K562 (cell line): ENCODE data around the gene PARS2. TPM values are rescaled to one million over a fixed set of nuclear protein-coding genes. Genes with fewer than 3 reads are reported as not detected.

Source experiments
- CREB5 ChIP-seq: fragments of 250-450 bp; sonication (Bioruptor Pico); IDR thresholded peaks from 2 replicates; pipeline ENCODE4 v1.5.0; 2020; ENCODE audit warnings: mild to moderate bottlenecking
- CSDE1 ChIP-seq, 2 experiments: fragments of 450-650 bp; IDR thresholded peaks; 2 replicates each; pipeline ENCODE4 v1.6.1; 2016; ENCODE audit warnings: mild to moderate bottlenecking in 1 of 2
- HDAC2 ChIP-seq: fragments of 450-650 bp; IDR thresholded peaks from 2 replicates; pipeline ENCODE4 v1.6.1; 2016; ENCODE audit warnings: mild to moderate bottlenecking
- KDM5B ChIP-seq: fragments of 200-600 bp; sonication (generic); IDR thresholded peaks from 2 replicates; pipeline ENCODE4 v1.6.1; 2012; ENCODE audit warnings: low read depth, mild to moderate bottlenecking, moderate library complexity, low read length, control low read depth, inconsistent platforms; ENCODE audit not compliant: insufficient replicate concordance
- MGA ChIP-seq: fragments of 450-650 bp; IDR thresholded peaks from 2 replicates; pipeline ENCODE4 v1.6.1; 2016; ENCODE audit warnings: mild to moderate bottlenecking, moderate library complexity
- SUPT5H ChIP-seq: fragments of 450-650 bp; IDR thresholded peaks from 2 replicates; pipeline ENCODE4 v1.6.1; 2016
- TEAD1 ChIP-seq, 2 experiments: fragments of 450-650 bp in 1 of 2; sonication (generic) in 1 of 2; formaldehyde crosslinking; IDR thresholded peaks; 2 replicates each; pipeline versions ENCODE4 v1.4.0 to v1.8.0; 2020 to 2022; ENCODE audit warnings: mild to moderate bottlenecking in 2 of 2, missing genetic modification reagents in 1 of 2
- polyA plus RNA-seq, 8 experiments: library from polyadenylated mRNA; depleted of rRNA in 4 of 8; stranded (reverse) in 5 of 8; unstranded in 3 of 8; fragments of >200 nt; fragmentation: Nextera tagmentation in 2 of 8; fragmentation: Illumina TruSeq in 1 of 8; extraction: Ambion mirVana in 2 of 8; extraction: Trizol in 1 of 8; gene quantifications; 2 replicates each; pipeline versions ENCODE4 v1.2.1 to v1.2.3, GENCODE V29; 2011 to 2014; ENCODE audit warnings: inconsistent platforms in 1 of 8, missing spikeins in 1 of 8
- total RNA-seq, 7 experiments: library from RNA; depleted of rRNA in 6 of 7; stranded (reverse); fragments of >200 nt in 6 of 7; fragmentation: Illumina TruSeq in 2 of 7; extraction: Trizol in 2 of 7; gene quantifications; 2 replicates each; pipeline versions ENCODE4 v1.2.1 to v1.2.3, GENCODE V29; 2011 to 2021; ENCODE audit warnings: low replicate concordance in 1 of 7

Gene PARS2
- total and polyA plus RNA-seq, 9 of the 15 experiments (the other 6 are each of a cell fraction or from before 2014, with no cell fraction given): 6.3 to 12.4 (median 7.9) TPM

- TF ChIP-seq MGA (no peak), CSDE1 (IDR thresholded peaks at IDR 0.05) (no peak), SUPT5H (no peak), CREB5 (CRISPR knock-in tag) (no peak), KDM5B (no peak), TEAD1 (CRISPR knock-in tag; IDR thresholded peaks at IDR 0.05) (no peak), HDAC2 (no peak)
Measured at GRCh38 chr1:54710434-54710833, 53.9 kb downstream of the PARS2 start (continued).
